GM23338 (cell line): ENCODE measurements around the gene NXPH2. TPM values are rescaled to one million over a fixed set of nuclear protein-coding genes. Genes with fewer than 3 reads are reported as not detected.

Experiments used
- ATAC-seq: fragments of 200-7000 bp; cut with Tn5 transposase; 3 replicates; pipeline ENCODE4 v1.9.1; 2020
- DNase-seq: peaks from one replicate; pipeline ENCODE4 v3.0.0-alpha.2; 2015; ENCODE audit warnings: low spot score
- H2AFZ ChIP-seq: fragments of 200-600 bp; sonication (generic); 2 replicates; pipeline ENCODE4 v1.8.0; 2016; ENCODE audit warnings: antibody characterized with exemption, mild to moderate bottlenecking, moderate library complexity
- H3F3A ChIP-seq: fragments of 200-600 bp; sonication (generic); replicated peaks from 2 replicates; pipeline ENCODE4 v1.8.0; 2017; ENCODE audit warnings: antibody characterized with exemption, mixed run types, low read depth
- H3K27ac ChIP-seq: fragments of 200-600 bp; sonication (generic); 2 replicates; pipeline ENCODE4 v1.6.1; 2016; ENCODE audit warnings: low read depth
- H3K27me3 ChIP-seq: fragments of 200-600 bp; sonication (generic); 2 replicates; pipeline ENCODE4 v1.8.0; 2016; ENCODE audit warnings: mild to moderate bottlenecking, mixed run types, moderate library complexity; ENCODE audit not compliant: insufficient read depth
- H3K36me3 ChIP-seq: fragments of 200-600 bp; sonication (generic); 2 replicates; pipeline ENCODE4 v1.8.0; 2016; ENCODE audit warnings: mild to moderate bottlenecking; ENCODE audit not compliant: insufficient read depth
- H3K4me1 ChIP-seq: fragments of 200-600 bp; sonication (generic); 2 replicates; pipeline ENCODE4 v1.8.0; 2016; ENCODE audit warnings: mild to moderate bottlenecking, moderate library complexity; ENCODE audit not compliant: insufficient read depth
- H3K4me2 ChIP-seq: fragments of 200-600 bp; sonication (generic); 2 replicates; pipeline ENCODE4 v1.7.1; 2017; ENCODE audit warnings: mixed run types
- H3K4me3 ChIP-seq: fragments of 200-600 bp; sonication (generic); 2 replicates; pipeline ENCODE4 v1.6.1; 2016; ENCODE audit warnings: mixed run types
- H3K79me2 ChIP-seq: fragments of 200-600 bp; sonication (generic); replicated peaks from 2 replicates; pipeline ENCODE4 v1.8.0; 2017; ENCODE audit warnings: mild to moderate bottlenecking; ENCODE audit not compliant: insufficient read depth
- H3K9me2 ChIP-seq: fragments of 200-600 bp; sonication (generic); 2 replicates; pipeline ENCODE4 v1.8.0; 2017; ENCODE audit not compliant: insufficient read depth
- H4K20me1 ChIP-seq: fragments of 200-600 bp; sonication (generic); replicated peaks from 2 replicates; pipeline ENCODE4 v1.8.0; 2017; ENCODE audit warnings: mild to moderate bottlenecking; ENCODE audit not compliant: insufficient read depth
- H3K27ac Mint-ChIP-seq: 2 replicates; pipeline ENCODE4 v1.8.0; 2020; ENCODE audit warnings: inconsistent platforms, mild to moderate bottlenecking, moderate library complexity, mixed read lengths
- H3K27me3 Mint-ChIP-seq: 3 replicates; pipeline ENCODE4 v1.8.0; 2022; ENCODE audit warnings: low read depth, mild to moderate bottlenecking, moderate library complexity, mixed read lengths, inconsistent platforms; ENCODE audit not compliant: insufficient read depth, poor library complexity
- H3K36me3 Mint-ChIP-seq: 3 replicates; pipeline ENCODE4 v1.8.0; 2021; ENCODE audit warnings: low read depth, mild to moderate bottlenecking, inconsistent platforms, moderate library complexity, mixed read lengths
- H3K4me1 Mint-ChIP-seq: 3 replicates; pipeline ENCODE4 v1.8.0; 2020; ENCODE audit warnings: mild to moderate bottlenecking, inconsistent platforms, mixed read lengths
- H3K4me3 Mint-ChIP-seq: 3 replicates; pipeline ENCODE4 v1.8.0; 2021; ENCODE audit warnings: moderate library complexity, mild to moderate bottlenecking, inconsistent platforms, mixed read lengths
- H3K9me3 Mint-ChIP-seq: 3 replicates; pipeline ENCODE4 v1.8.0; 2020; ENCODE audit warnings: moderate library complexity, mild to moderate bottlenecking, inconsistent platforms, mixed read lengths
- CREB1 ChIP-seq: fragments of 250-450 bp; sonication (Bioruptor Pico); IDR thresholded peaks from 2 replicates; pipeline ENCODE4 v1.5.0; 2020; ENCODE audit warnings: low read depth, mild to moderate bottlenecking, moderate library complexity
- CTCF ChIP-seq, 2 experiments: fragments of 200-600 bp in 1 of 2; sonication (generic) in 1 of 2; conservative IDR thresholded peaks; 2 replicates each; pipeline versions ENCODE4 v1.5.1 to v1.6.1; 2016 to 2017; ENCODE audit warnings: antibody characterized with exemption in 2 of 2, low read depth in 2 of 2, mild to moderate bottlenecking in 2 of 2, moderate library complexity in 1 of 2
- ETS1 ChIP-seq: IDR thresholded peaks from 2 replicates; pipeline ENCODE4 v1.6.1; 2016; ENCODE audit warnings: antibody characterized with exemption
- EZH2 ChIP-seq: fragments of 200-600 bp; sonication (generic); IDR thresholded peaks from one replicate; pipeline ENCODE4 v1.8.0; 2017; ENCODE audit warnings: antibody characterized with exemption, mild to moderate bottlenecking, low read depth; ENCODE audit not compliant: unreplicated experiment
- EZH2phosphoT487 ChIP-seq: fragments of 200-600 bp; sonication (generic); IDR thresholded peaks from one replicate; pipeline ENCODE4 v1.8.1; 2018; ENCODE audit warnings: antibody characterized with exemption; ENCODE audit not compliant: unreplicated experiment
- JUNB ChIP-seq: IDR thresholded peaks from one replicate; pipeline ENCODE4 v1.6.1; 2016; ENCODE audit warnings: antibody characterized with exemption; ENCODE audit not compliant: unreplicated experiment
- NANOG ChIP-seq: IDR thresholded peaks from 2 replicates; pipeline ENCODE4 v1.6.1; 2016; ENCODE audit warnings: antibody characterized with exemption, borderline replicate concordance
- POLR2AphosphoS5 ChIP-seq: IDR thresholded peaks from 2 replicates; pipeline ENCODE4 v1.6.1; 2016; ENCODE audit warnings: antibody characterized with exemption, low read depth
- STAT1 ChIP-seq: IDR thresholded peaks from one replicate; pipeline ENCODE4 v1.6.1; 2016; ENCODE audit warnings: antibody characterized with exemption; ENCODE audit not compliant: unreplicated experiment
- ZNF114 ChIP-seq: fragments of 250-450 bp; sonication (Bioruptor Pico); IDR thresholded peaks from 2 replicates; pipeline ENCODE4 v1.5.0; 2020; ENCODE audit warnings: mild to moderate bottlenecking, moderate library complexity
- ZNF331 ChIP-seq: fragments of 250-450 bp; sonication (Bioruptor Pico); IDR thresholded peaks from 2 replicates; pipeline ENCODE4 v1.5.0; 2020; ENCODE audit warnings: low read depth, mild to moderate bottlenecking, moderate library complexity
- ZNF462 ChIP-seq: fragments of 250-450 bp; sonication (Bioruptor Pico); IDR thresholded peaks from 2 replicates; pipeline ENCODE4 v1.5.0; 2020; ENCODE audit warnings: mild to moderate bottlenecking, moderate library complexity
- polyA plus RNA-seq: library from polyadenylated mRNA; unstranded; fragments of >200 nt; fragmentation: Nextera tagmentation; extraction: Ambion mirVana; gene quantifications from 2 replicates; pipeline ENCODE4 v1.2.1, GENCODE V29; 2016
- total RNA-seq: library from RNA; depleted of rRNA; stranded (reverse); fragments of >200 nt; shearing (Covaris generic); gene quantifications from 2 replicates; pipeline ENCODE4 v1.2.3, GENCODE V29; 2014
- TF ChIP-seq, protein P1 (sequence below): IDR thresholded peaks from one replicate; pipeline ENCODE4 v1.6.1; 2018; ENCODE audit warnings: antibody characterized with exemption; ENCODE audit not compliant: unreplicated experiment

NXPH2 gene
- total and polyA plus RNA-seq, 2 experiments from 2014 or later = 2.7 to 8.3 TPM

DNA sequence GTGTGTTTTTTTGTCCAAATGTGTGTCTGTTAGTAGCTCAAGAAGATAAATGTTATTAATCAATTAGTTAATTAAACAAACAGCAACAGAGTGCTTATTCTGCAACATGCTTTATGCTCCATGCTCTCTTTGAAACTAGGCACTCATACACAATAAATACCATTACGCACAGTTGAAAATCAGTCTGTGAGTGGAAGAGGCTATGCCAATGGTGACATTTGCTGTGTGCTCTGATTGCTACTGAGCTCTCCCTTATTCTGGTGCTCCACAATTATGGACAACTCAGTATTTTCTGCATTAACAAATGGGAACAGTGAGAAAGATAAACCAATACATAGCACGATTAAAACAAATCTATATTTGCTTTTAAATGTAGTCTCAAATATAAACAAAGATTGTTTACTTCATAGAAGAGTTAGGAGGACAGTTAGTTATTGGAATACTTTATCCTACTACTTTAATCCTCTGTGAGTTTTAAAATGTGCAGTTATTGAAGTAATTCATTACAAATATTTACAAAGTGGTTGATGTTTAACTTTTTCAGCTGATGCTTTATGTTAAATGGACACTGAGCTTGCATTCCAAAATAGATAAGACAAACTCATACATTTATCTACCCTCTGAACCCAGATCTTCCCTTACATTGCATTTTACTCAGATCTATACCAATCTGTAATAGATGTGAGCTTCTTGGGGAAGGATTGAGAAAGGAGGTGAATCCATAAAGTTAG, 55.3 kb downstream of the NXPH2 start:
- ATAC-seq (no peak), DNase-seq (no peak)
- H3K27me3 Mint-ChIP-seq = peaks cover 4% of the 10 kb centered on the region
- H3K4me1 ChIP-seq = peaks cover 18% of the 10 kb centered on the region
- H3K4me2 ChIP-seq = no peak overlapping the region
- no peak overlapping the region for H2AFZ ChIP-seq
- no peak overlapping the region for H3K4me3 ChIP-seq
- no peak overlapping the region for H3K4me3 Mint-ChIP-seq
- H3K27ac Mint-ChIP-seq = no peak overlapping the region
- peaks cover 6% of the 10 kb centered on the region for H3K36me3 Mint-ChIP-seq
- no peak overlapping the region for H3K27ac ChIP-seq
- peaks cover 25% of the 10 kb centered on the region for H3K4me1 Mint-ChIP-seq
- peaks cover 8% of the 10 kb centered on the region; the same call in 2 of the 3 replicates for H3K9me3 Mint-ChIP-seq
- H3K79me2 ChIP-seq = no peaks in the 10 kb centered on the region
- no peaks in the 10 kb centered on the region for H3F3A ChIP-seq
- no peaks in the 10 kb centered on the region for H3K27me3 ChIP-seq
- H3K36me3 ChIP-seq = no peaks in the 10 kb centered on the region
- H3K9me2 ChIP-seq = 0 out of 2 replicates have a peak, but pooled peaks cover 3% of the 10 kb centered on the region
- no peak for TF ChIP-seq CREB1 (CRISPR knock-in tag)
- no peak for TF ChIP-seq JUNB
- TF ChIP-seq ZNF462 (CRISPR knock-in tag) = no peak
- TF ChIP-seq, protein P1, sequence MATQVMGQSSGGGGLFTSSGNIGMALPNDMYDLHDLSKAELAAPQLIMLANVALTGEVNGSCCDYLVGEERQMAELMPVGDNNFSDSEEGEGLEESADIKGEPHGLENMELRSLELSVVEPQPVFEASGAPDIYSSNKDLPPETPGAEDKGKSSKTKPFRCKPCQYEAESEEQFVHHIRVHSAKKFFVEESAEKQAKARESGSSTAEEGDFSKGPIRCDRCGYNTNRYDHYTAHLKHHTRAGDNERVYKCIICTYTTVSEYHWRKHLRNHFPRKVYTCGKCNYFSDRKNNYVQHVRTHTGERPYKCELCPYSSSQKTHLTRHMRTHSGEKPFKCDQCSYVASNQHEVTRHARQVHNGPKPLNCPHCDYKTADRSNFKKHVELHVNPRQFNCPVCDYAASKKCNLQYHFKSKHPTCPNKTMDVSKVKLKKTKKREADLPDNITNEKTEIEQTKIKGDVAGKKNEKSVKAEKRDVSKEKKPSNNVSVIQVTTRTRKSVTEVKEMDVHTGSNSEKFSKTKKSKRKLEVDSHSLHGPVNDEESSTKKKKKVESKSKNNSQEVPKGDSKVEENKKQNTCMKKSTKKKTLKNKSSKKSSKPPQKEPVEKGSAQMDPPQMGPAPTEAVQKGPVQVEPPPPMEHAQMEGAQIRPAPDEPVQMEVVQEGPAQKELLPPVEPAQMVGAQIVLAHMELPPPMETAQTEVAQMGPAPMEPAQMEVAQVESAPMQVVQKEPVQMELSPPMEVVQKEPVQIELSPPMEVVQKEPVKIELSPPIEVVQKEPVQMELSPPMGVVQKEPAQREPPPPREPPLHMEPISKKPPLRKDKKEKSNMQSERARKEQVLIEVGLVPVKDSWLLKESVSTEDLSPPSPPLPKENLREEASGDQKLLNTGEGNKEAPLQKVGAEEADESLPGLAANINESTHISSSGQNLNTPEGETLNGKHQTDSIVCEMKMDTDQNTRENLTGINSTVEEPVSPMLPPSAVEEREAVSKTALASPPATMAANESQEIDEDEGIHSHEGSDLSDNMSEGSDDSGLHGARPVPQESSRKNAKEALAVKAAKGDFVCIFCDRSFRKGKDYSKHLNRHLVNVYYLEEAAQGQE = no peak
- no peak for TF ChIP-seq ETS1
- no peak for TF ChIP-seq ZNF331 (CRISPR knock-in tag)
- no peak for TF ChIP-seq CTCF (conservative IDR thresholded peaks at IDR 0.05; ENCODE audit: low read depth in 2 of 2)
- TF ChIP-seq NANOG = no peak
- TF ChIP-seq POLR2AphosphoS5 = no peak
- no peak for TF ChIP-seq ZNF114
- TF ChIP-seq EZH2 = no peak
- TF ChIP-seq EZH2phosphoT487 = no peak
- no peak for TF ChIP-seq STAT1
- H4K20me1 ChIP-seq = no peaks in the 10 kb centered on the region
